Kidney glomerular epithelial cell (primary cell): ENCODE measurements around the gene ATAD1.
"Not testable (repeated sequence)": the region's sequence is repeated elsewhere in the genome, so short reads cannot be mapped to it uniquely, and the experiment has no call there.

Experiments
- DNase-seq: peaks from one replicate; lab custom pipeline; 2025; lab: John Stamatoyannopoulos, UW

ATAD1 gene

DNA sequence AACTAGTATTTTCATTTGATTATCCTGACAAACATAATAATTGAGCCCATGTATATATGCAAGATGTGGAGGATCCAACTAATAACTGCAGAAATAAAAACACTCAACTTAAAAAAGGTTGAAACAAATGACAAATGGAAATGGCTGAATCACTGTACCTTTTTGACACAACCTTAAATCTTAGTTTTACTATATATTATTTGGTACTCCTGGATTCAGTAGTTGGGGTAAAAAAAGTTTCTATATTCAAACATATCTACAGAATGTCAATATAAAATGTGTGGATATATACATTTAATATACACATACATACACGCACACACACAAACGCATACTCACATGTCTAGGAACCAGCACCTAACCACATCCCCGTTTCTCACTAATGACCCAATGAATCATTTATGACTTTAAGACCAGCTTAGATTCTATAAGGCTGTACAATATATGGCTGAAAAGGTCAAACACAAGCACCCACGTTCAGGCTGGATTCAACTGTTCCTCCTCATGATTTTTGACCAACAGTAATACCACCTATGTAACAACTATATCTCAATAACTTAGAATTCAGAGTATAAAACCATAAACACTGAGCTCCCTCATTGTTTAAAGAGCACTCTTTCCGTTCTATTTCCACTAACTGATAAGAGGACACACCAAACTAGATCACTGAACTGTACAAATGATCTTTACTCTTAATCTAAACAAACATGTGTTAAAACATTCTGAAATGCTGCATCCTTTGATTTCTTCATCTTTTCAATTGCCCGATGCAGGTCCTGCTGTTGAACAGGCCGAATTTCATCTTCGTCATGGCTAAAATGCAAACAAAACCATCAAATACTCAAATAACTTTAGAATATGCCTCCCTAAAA is 63.8 kb downstream of the ATAD1 start:
- no peak for DNase-seq

DNA sequence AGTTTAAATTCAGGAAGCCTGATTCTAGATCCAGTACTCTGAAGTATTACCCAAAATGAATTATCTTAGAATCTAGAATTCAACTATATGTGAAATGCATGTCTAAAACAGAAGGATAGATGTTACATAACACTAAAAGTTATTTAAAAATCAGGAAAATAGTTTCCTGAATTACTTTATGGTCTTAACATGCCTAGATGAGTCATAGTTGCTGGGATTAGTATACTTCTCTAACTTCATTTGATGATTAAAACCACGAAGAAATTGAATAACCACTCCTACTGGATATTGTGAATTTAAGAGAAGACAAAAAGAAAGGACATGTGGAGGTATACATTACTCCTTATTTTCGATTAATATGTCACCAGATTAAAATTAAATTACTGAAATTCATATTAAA is 65.5 kb downstream of the ATAD1 start:
- DNase-seq: no peak

DNA sequence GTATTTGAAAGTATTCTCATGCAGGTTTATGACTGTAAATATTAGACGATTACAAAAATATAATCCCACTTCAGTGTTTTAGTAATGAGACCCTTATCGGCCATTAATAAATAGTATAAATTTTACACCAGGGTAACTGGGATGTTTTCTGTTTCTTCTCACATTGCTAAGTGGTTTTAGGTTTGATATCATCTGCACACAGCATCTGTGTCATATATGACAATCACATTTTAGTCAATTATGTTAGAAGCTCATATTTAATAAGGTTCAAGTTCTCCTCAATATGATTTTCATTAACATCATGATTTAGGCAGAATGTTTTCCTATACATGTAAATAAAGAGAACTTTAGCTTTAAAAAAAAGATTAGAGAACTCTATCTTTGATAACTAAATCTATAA is 66.8 kb downstream of the ATAD1 start:
- DNase-seq: no peak

DNA sequence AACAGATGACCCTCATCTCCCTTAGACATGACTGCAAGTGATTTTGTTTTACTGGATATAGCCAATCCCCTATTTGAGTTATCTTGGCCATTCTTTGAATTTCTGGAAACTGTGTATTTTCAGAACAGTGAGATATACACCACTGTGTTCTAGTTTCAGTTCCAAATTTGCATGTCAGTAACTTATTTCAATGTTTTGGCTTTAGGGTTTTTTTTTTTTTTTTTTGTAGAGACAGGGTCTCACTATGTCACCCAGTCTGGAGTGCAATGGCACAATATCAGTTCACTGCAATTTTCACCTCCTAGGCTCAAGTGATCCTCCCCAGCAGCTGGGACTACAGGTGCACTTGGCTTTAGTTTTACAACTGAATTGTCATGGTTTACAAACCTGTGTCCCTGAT is 67.2 kb downstream of the ATAD1 start:
- no peak for DNase-seq

DNA sequence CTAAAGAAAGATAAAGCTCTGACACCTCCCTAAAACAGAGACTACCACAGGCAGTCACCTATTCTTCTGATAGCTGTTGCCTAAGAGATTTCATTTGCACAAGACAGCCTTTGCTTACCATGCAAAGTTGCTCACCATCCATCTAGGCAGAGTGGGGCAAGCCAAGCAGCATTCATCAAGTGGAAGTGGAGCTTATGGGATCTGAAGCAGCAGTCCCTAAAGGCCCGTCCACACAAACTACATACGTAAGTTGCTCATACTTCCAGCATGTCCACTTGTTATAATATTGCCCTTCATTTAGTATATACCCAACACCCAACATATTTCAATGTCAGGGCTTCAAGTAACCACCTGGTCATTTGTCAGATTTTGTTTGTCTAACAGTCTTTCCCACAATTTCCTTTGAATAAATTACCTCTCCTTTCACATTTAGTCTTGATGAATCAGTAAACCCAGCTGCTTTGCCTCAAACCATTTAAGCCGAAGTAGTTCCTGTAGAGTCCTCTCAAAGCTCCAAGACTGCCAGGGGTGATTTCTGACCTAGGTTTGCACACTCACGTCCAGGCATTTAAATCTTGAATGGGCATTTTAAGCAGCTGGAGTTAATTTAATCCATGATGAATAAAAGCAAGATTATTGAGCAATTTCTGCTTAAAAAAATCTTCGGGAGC is 67.9 kb downstream of the ATAD1 start:
- no peak for DNase-seq

DNA sequence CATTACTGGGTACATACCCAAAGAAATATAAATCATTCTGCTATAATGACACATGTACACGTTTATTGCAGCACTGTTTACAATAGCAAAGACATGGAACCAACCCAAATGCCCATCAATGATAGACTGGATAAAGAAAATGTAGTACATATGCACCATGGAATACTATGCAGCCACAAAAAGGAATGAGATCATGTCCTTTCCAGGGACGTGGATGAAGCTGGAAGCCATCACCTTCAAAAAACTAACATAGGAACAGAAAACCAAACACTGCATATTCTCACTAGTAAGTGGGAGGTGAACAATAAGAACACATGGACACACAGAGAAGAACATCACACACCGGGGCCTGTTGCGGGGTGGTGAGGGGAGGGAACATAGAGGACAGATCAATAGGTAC is 69.8 kb downstream of the ATAD1 start:
- not testable (repeated sequence) for DNase-seq

DNA sequence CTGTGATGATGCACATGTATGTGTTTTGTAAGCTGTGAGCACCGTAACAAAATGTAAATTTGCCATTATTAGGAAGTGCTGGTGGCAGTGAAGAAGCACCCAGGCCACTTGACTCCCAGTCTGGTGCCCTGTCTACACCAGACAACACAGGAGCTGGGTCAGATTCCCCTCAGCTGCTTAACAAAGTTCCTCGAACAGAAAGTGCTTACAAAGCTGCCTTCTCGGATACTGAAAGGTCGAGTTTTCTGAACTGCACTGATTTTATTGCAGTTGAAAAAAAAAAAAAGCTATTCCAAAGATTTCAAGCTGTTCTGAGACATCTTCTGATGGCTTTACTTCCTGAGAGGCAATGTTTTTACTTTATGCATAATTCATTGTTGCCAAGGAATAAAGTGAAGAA is 71.1 kb downstream of the ATAD1 start:
- no peak for DNase-seq

DNA sequence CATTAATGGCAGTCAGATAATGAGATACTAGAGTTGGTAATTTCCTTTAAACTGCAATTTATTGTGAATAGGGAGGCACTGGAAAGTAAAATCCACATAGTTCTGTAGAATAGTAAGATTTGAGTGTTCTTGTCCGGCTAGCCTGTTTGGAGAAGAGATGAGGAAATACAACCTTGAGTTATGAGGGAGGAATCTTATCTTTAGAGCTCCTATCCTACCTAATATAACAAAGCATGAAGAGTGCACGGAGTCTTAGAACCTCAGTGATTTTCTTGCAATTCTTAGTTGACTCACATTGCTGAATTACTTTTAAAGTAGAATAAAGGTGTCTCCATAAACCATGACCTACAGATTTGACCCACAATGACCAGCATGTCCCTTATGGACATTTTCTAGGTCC is 73.4 kb downstream of the ATAD1 start:
- no peak for DNase-seq

DNA sequence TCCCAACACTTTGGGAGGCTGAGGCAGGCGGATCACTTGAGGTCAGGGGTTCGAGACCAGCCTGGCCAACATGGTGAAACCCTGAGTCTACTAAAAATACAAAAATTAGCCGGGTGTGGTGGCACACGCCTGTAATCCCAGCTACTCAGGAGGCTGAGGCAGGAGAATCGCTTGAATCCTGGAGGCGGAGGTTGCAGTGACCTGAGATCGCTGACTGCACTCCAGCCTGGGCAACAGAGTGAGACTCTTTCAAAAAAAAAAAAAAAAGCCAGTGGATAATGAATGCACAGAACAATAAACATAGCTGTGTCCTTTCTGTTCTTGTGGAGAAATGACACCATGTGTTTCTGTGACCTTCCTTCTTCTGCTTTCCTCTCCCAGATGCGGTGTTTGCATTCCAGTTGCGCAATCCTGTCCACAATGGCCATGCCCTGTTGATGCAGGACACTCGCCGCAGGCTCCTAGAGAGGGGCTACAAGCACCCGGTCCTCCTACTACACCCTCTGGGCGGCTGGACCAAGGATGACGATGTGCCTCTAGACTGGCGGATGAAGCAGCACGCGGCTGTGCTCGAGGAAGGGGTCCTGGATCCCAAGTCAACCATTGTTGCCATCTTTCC is 74.9 kb downstream of the ATAD1 start:
- not testable (repeated sequence) for DNase-seq

DNA sequence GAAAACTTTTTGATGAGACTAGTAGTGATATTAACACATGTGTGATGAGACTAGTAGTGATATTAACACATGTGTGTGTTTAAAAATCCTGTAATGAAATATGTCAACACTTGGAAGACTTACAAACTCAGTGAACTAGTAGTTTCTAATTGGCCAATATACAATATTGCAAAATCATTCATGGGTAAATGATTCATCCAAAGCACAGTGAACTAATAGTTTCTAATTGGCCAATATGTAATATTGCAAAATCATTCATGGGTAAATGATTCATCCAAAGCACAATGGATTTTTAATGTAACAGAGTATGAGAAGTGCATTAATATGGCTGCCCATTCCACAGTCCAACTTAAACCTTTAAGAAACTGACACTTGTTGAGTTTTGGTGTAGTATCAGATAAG is 77.8 kb downstream of the ATAD1 start:
- peak; percentile 31 for DNase-seq

DNA sequence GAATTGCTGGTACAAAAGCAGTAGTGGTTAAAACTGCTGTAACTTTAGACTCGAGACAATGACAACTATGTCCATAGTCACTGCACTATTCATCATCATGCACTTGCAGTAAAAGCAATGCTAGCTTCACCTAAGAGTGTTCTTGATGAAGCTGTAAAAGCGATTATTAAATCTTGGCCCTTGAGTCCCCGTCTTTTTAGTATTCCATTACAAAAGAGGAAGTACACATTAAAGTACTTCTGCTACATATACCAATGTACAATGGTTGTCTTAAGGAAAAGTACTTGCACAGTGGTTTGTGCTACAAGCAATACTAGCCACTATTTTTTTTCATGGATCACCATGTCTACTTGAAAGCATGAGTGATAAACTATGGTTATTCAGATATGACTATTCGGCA is 78.3 kb downstream of the ATAD1 start:
- DNase-seq: no peak

DNA sequence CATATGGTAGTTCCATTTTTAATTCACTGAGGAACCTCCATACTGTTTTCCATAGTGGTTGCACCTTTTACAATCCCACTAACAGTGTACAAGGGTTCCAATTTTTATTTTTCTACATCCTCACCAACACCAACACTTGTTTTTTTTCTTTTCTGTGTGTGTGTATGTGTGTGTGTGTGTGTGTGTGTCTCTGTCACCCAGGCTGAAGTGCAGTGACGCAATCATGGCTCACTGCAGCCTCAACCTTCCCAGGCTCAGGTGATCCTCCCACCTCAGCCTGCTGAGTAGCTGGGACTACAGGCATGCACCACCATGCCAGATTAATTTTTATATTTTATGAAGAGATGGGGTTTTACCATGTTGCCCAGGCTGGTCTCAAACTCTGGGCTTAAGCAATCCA is 79.8 kb downstream of the ATAD1 start:
- not testable (repeated sequence) for DNase-seq

DNA sequence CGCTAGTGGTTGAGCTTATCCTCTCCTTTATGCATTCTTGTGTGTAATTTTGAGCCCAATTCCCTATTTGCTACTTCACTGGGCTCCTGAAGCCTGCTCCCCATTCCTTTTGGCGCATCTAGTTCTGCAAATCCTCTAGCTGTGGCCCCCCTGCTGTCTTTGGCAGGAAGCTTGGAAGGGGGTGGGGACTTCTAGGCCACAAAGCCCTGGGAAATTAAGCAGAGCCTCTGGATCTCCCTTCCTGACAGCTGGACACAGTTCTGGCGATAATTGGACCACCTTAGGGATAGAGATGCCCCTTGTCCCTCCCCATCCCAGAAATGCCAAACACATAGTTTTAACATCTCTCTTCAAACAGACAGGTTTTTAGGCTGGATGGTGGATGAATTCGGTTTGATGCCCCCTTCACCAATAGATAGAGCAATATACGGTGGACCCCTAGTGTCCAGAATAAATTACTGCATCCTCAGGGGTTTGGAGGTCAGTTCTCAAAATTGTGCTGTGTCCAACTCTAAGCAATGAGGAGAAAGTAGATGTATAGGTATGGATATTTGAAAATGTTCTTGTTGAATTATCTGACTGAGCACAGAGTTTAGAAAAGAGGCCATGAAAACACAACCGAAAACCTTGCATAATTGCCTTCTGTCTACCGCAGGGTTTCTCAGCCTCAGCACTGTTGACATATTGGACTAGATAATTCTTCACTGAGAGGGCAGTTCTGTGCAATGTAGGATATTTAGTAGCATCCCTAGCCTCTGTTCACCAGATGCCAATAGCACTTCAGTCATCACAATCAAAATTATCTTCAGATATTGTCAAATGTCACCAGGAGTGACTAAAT is 82.8 kb downstream of the ATAD1 start:
- DNase-seq: peak; percentile 15

DNA sequence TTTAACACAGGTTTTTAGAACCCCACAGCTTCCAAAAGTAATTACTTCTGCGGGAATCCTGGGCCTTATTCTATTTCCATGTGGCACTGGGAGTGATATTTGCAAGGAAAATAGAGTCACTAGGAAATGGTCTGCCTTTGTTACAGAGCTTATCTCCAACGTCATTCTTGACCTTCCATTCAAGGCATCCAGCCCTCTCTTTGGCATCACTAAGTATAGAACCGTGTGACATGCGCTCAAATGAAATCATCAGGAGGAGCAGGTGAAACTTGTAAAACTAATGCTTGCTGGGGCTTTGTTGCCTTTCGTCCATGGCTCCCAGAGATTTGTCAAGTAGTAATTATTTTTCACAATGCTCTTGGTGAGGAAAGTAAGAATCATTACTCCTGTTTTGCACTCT is 84.9 kb downstream of the ATAD1 start:
- DNase-seq: no peak

DNA sequence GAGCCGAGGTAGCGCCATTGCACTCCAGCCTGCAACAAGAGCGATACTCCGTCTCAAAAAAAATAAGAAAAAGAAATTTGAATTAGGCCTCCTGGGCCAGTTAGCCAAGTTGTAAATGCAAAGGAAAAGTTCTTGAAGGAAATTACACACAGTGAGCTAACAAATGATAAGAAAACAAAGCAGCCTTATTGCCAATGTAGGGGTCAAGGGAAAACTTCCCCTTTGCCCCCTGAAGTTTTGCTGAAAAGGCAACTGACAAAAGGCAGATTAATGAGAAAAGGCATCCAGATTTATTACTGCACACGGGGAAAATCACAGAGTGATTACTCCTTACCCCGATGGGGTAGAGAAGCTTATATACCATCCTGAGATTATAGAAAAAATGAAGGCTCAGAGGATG is 88.1 kb downstream of the ATAD1 start:
- no peak for DNase-seq

DNA sequence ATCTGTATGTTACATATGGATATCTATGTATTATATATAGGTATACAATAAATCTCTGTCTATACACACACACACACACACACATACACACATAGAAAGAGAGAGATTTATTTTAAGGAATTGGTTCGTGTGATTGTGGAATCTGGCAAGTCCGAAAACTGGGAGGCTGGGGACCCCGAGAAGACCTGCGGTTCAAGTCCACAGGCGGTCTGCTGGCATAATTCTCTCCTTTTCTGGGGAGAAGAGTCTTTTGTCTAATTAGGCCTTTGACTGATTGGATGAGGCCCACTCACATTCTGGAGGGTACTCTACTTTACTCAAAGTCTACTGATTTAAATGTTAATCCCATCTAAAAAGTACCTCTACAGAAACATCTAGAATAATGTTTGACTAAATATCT is 93.2 kb downstream of the ATAD1 start:
- DNase-seq: no peak

DNA sequence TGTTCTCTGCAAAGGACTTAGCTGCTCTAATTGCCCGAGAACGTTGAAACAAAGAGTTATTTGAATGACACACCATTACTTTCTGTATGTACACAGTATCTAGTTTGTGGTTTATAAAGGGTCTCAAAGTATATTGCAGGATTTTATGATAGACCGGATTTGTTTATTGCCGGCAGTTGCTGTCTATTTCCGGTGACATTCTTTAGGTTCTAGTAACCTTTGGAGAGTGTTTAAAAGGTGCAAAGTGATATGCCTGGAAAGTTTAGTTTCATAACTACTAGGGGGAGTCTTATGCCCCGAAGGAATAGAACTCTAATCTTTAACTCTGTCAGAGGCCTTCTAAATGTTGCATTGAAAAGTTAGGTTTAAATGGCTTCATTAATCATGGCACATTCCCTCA is 94.5 kb downstream of the ATAD1 start:
- no peak for DNase-seq

DNA sequence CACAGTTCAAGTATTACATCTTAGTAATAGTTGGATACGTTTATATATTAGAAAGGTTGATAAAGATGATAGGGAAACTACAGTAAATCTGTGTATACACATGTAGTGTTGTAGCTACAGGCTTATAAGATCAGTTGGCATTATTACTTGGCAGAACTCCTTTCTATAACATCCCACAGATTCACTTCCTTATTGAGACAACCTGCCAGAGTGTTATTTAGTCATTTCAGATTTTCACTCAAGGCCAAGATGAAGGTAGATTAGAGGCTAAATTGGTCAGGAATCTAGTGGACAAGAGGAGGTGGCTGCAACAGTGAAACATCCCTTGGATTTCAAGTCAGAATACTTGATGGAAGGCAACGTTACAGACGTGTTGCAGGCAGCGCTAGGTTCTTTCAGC is 95.3 kb downstream of the ATAD1 start:
- no peak for DNase-seq

DNA sequence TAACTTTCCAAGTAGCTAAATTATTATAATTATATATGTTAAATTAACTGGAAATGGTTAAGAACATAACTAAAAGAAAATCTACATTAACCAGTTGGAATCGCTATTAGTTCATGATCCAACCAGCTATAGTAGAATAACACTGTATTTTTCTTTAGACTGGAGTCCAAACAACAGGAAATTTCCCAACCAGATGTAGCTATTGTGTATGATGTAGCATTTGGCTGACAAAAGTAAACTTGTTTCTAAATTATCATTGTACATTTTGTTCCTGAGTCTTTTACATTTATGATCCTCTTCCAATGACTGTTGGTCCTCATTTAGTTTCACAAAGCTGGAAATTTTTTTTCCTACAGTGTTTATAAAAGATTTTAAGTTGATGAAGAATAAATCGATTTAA is 96.2 kb downstream of the ATAD1 start:
- no peak for DNase-seq

DNA sequence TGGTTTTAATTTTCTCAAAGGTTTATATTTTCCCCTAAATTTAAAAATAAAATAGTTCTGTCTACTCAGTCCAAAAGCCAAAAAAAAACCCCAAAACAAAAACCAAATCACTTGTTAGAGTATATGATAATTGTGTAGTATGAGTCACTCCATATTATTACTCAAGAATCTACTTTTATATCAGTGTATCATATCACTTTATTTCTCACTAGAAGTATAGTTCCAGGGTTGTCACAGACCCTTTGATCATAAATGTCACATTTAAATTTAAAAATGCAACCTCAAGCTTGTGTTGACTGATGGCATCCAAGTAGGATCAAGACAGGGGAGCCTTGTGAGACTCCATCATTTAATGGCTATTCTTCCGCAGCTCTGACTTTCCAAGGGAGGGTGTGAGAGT is 97.4 kb downstream of the ATAD1 start:
- no peak for DNase-seq

DNA sequence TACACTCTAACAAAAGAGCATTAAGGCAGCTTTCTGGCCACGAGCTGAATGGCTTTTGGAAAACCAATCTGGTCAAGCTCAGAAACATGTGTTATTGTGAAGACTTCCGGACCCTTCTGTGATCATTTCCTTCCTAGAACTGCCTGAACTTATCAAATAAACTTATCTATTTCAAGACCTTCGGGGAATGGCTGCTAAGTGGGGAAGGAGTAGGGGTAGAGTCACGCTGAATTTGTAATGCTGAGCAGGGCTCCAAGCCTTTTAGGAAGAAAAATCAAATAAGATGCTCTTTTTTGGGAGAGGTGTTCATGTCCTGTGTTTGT is 101.7 kb downstream of the ATAD1 start:
- DNase-seq: no peak

DNA sequence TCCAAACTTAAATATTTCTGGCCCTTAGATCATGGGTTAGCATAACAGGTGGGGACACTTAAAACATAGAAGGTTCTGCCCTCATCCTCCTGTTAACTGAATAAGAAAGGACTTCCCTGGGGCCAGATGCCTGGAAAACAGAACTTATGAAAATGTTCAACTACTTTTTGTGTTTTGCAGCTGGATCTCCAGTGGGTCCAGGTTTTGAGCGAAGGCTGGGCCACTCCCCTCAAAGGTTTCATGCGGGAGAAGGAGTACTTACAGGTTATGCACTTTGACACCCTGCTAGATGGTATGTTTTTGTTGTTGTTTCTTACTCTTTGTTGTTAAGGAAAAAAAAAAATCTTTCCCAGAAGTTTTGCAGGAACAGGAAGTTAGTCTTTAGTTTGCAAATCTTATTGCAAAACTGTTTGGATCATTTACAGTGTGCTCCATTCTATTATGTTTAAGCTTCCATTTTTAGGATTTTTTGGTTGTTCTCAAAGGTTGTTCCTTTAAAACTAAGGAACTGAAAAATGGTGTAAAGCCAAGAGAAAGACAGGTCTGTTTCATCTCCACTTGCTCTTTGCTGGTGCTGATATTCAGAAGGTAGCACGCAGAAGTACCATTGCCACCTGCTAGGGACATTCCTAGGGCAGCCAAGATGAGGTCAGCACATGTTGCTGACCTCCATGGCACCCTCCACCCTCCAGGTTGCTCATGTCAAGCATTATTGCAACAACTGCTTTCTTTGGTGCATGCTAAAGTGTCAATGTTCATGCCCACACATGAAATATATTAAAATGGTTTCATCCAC is 102.3 kb downstream of the ATAD1 start:
- no peak for DNase-seq
